SU-DHL-6 (cell line): ENCODE results near the gene C1orf198.

Experiments used
- CTCF ChIP-seq: fragments of 200-600 bp; sonication (generic); IDR thresholded peaks from one replicate; pipeline ENCODE4 v1.5.1; 2017; ENCODE audit warnings: antibody characterized with exemption, mild to moderate bottlenecking, low read length, moderate library complexity; ENCODE audit not compliant: insufficient read depth, poor library complexity, severe bottlenecking
- EZH2phosphoT487 ChIP-seq: fragments of 200-600 bp; sonication (generic), shearing (Covaris generic); conservative IDR thresholded peaks from 2 replicates; pipeline ENCODE4 v1.6.1; 2018; ENCODE audit warnings: mild to moderate bottlenecking, antibody characterized with exemption, low read length, moderate library complexity, mixed read lengths

- TF ChIP-seq CTCF (no peak), EZH2phosphoT487 (no peak)
Measured at GRCh38 chr1:230867101-230867902, 1.0 kb downstream of the C1orf198 start.
